SU-DHL-6 (cell line): ENCODE measurements around the gene PCBP2.

Experiments
- CTCF ChIP-seq: fragments of 200-600 bp; sonication (generic); IDR thresholded peaks from one replicate; pipeline ENCODE4 v1.5.1; 2017; ENCODE audit warnings: antibody characterized with exemption, mild to moderate bottlenecking, low read length, moderate library complexity; ENCODE audit not compliant: insufficient read depth, poor library complexity, severe bottlenecking
- EZH2phosphoT487 ChIP-seq: fragments of 200-600 bp; sonication (generic), shearing (Covaris generic); conservative IDR thresholded peaks from 2 replicates; pipeline ENCODE4 v1.6.1; 2018; ENCODE audit warnings: mild to moderate bottlenecking, antibody characterized with exemption, low read length, moderate library complexity, mixed read lengths

GRCh38 chr12:53425515-53426150 is 26.3 kb upstream of the PCBP2 start:
- no peak for TF ChIP-seq CTCF
- no peak for TF ChIP-seq EZH2phosphoT487
